Ectodermal cell (in vitro differentiated cells): ENCODE data around the gene CLDN22.

Experiments
- H3K27ac ChIP-seq: 2 replicates; pipeline ENCODE4 v1.7.0; 2013; ENCODE audit warnings: mild to moderate bottlenecking, low read depth, low read length; ENCODE audit not compliant: insufficient read depth, poor library complexity, severe bottlenecking
- H3K27me3 ChIP-seq: 2 replicates; pipeline ENCODE4 v1.7.0; 2013; ENCODE audit warnings: mild to moderate bottlenecking, low read length; ENCODE audit not compliant: insufficient read depth, control insufficient read depth, poor library complexity, severe bottlenecking
- H3K36me3 ChIP-seq: one replicate; pipeline ENCODE4 v1.7.0; 2013; ENCODE audit warnings: low read length; ENCODE audit not compliant: control insufficient read depth, insufficient read depth
- H3K4me1 ChIP-seq: one replicate; pipeline ENCODE4 v1.7.0; 2013; ENCODE audit warnings: low read length; ENCODE audit not compliant: control insufficient read depth, insufficient read depth
- H3K4me3 ChIP-seq: 2 replicates; pipeline ENCODE4 v1.7.0; 2013; ENCODE audit warnings: low read depth, low read length, control low read depth; ENCODE audit not compliant: insufficient read depth
- H3K9me3 ChIP-seq: 2 replicates; pipeline ENCODE4 v1.7.0; 2013; ENCODE audit warnings: mild to moderate bottlenecking, low read length, moderate library complexity; ENCODE audit not compliant: control insufficient read depth
- WGBS, 2 experiments: methylation state at CpG; one replicate each; pipeline ENCODE4 v1.1.7; 2013; ENCODE audit warnings: missing lambda C conversion rate in 2 of 2; 5-methylcytosine and 5-hydroxymethylcytosine counted together

CLDN22 gene

DNA sequence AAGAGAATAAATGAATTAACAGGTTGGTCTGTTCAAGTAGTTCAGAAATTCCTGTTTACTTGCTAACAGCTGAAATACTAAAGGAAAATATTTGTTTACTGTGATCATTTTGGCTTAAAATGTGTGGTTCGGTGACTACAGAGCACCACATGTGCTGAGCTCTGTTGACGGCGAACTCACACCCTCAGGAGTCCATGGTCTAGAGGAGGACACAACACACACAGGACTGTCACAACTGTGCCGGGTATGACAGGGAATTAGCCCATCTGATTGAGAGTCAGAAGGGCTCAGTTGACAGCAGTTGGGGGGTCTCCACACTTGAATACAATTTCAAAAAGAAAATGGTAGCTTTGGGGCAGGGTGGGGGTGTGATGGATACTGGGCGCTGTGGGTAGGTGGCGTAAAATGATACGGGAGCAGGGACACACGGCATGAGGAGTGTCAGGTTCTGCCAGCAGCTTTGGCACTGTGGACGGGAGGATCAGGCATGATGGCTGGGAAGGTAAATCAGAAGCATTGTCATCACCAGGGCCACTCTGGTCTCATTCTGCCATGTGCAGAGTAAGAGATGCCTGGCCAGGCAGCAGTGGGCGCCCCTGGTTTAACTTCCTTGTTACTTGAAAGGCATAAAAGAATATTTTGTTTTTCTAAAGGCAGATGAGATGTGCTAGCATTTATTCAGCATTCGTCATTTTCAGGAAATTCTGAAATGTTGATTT, 33.3 kb downstream of the CLDN22 start:
- H3K36me3 ChIP-seq = peaks cover 28% of the 10 kb centered on the region
- no peaks in the 10 kb centered on the region for H3K27me3 ChIP-seq
- no peak overlapping the region for H3K4me3 ChIP-seq
- no peaks in the 10 kb centered on the region for H3K4me1 ChIP-seq
- 97% methylated on average over 11 of the region's 11 CpGs for WGBS, 2 experiments
- no peaks in the 10 kb centered on the region for H3K9me3 ChIP-seq
- no peak overlapping the region for H3K27ac ChIP-seq

DNA sequence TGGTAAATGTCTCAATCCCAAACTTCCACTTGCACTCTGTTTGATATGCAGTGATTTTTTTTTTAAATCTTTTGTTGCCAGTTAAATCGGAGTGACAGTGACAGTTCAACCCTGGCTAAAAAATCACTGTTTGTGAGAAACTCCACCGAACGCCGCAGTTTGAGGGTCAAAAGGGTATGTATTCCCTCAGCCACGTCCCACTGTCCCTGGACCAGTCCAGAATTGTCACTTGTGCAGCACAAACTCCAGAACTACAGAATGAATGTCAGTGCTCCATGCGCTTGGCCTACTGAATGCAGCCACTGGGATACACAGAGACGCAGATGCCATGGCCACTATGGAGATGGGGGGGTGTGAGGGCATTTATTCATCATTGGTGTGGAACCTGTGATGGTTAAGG, 34.2 kb downstream of the CLDN22 start:
- Histone ChIP-seq H3K4me3 (no peak overlapping the region), H3K36me3 (peaks cover 28% of the 10 kb centered on the region), H3K27ac (no peak overlapping the region), H3K27me3 (no peaks in the 10 kb centered on the region), H3K9me3 (no peaks in the 10 kb centered on the region), H3K4me1 (no peaks in the 10 kb centered on the region)
- WGBS, 2 experiments = 96% methylated on average over 7 of the region's 7 CpGs

DNA sequence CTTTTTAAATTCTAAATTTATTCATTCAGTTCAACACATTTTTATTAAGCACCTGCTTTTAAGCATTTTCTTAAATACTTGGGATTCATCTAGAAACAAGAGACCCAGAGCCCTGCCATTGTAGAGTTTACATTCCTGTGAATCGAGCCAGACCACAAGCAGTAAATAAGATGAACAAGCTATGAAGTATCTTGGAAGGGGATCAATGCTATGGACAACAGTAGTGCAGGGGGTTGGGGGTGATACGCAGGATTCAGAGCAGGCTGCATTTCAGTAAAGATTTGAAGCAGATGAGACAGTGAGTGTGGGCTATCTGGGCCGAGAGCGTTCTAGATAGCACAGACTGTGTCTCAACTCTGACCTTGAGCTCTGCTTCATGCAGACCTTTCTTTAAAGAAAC, 35.1 kb downstream of the CLDN22 start:
- 96 to 99% methylated on average over 4 of the region's 4 CpGs for WGBS, 2 experiments

DNA sequence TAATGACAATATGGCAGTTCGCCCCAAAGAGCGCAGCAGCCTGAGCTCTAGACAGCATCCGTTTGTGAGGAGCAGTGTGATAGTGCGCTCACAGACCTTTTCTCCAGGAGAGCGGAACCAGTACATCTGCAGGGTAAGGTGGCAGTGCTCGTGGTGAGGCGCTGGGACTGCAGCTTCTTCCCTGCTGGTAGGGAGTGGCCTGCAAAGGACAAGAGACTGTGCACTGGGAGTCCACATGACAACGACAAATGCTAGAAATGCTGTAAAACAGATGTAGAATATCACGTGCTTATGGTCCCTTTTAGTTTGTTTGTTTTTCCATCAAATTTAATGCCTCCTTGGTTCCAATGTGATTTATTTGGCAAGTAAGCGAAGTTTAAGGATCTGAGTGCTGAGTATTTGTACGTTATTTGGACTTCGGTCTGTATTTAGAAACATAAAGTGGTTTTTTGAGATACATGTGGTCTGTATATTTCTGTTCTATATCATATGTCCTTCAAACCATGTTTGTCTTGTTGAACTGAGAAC, 35.8 kb downstream of the CLDN22 start:
- Histone ChIP-seq H3K27ac (no peak overlapping the region), H3K9me3 (no peaks in the 10 kb centered on the region), H3K4me1 (no peaks in the 10 kb centered on the region), H3K27me3 (no peaks in the 10 kb centered on the region), H3K4me3 (no peak overlapping the region), H3K36me3 (peaks cover 23% of the 10 kb centered on the region)
- 94 to 95% methylated on average over 12 of the region's 12 CpGs for WGBS, 2 experiments

More for the DNA sequence above, 35.1 kb downstream of the CLDN22 start:
- Histone ChIP-seq H3K4me3 (no peak overlapping the region), H3K36me3 (peaks cover 28% of the 10 kb centered on the region), H3K9me3 (no peaks in the 10 kb centered on the region), H3K4me1 (no peaks in the 10 kb centered on the region), H3K27me3 (no peaks in the 10 kb centered on the region), H3K27ac (no peak overlapping the region)

DNA sequence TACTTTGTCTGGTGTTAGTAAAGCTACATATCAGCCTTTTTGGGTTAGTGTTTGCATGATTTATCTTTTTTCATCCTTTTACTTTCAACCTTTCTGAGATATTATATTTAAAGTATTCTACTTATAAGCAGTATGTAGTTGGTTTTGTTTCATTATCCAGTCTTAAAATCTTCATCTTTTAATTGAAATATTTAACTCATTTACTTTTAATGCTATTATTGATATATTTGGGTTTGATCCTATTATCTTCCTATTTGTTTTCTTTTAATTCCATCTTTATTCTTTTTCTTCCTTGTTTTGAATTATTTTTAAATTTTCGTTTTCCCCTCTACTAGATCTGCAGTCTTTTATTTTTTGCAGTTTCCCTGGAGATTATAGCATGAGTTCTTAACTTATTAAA, 44.0 kb downstream of the CLDN22 start:
- no peak overlapping the region for H3K27ac ChIP-seq

DNA sequence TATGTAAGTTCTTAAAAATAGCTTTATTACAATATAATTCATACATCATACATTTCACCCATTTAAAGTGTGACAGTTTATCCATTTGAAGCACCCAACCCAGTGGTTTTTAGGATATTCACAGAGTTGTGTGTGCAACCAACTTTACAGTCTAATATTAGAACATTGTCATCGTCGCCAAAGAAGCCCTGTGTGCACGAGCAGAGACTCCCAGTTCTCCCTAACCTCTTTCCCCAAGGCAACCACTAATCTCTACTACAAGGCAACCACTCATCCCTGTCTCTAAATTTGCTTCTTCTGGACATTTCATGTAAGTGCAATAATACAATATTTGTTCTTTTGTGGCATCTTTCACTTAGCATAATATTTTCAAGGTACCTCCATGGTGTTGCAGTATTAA, 47.7 kb downstream of the CLDN22 start:
- no peak overlapping the region for H3K4me3 ChIP-seq
- H3K27me3 ChIP-seq = no peaks in the 10 kb centered on the region
- H3K27ac ChIP-seq = no peak overlapping the region
- peaks cover 4% of the 10 kb centered on the region for H3K9me3 ChIP-seq
- no peaks in the 10 kb centered on the region for H3K4me1 ChIP-seq
- WGBS, 2 experiments = 78 to 82% methylated on average over 3 of the region's 3 CpGs
- H3K36me3 ChIP-seq = peaks cover 24% of the 10 kb centered on the region

More for the DNA sequence above, 44.0 kb downstream of the CLDN22 start:
- Histone ChIP-seq H3K9me3 (peaks cover 4% of the 10 kb centered on the region), H3K4me1 (no peaks in the 10 kb centered on the region), H3K36me3 (peaks cover 22% of the 10 kb centered on the region), H3K4me3 (no peak overlapping the region), H3K27me3 (no peaks in the 10 kb centered on the region)
- WGBS, 2 experiments = 20 to 60% methylated on average over 1 of the region's 1 CpG

DNA sequence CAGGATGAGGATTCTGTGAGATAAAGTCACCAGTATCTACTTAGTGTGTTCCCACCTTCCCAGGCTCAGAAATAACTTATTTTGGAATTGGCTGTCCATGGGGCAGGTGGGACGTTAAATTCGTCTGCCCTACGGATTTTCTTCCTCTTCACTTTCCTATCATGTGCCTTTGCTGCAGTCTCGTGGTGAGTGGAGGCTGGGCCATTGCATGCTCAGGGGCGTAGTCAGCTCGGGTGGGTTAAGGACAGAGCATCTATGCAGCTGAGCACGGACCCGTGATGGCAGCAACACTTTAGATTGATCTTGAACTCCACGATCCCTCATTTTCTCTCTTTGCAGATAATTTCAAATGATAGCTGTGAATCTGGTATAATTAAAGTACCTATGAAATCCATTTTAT, 51.5 kb downstream of the CLDN22 start:
- no peaks in the 10 kb centered on the region for H3K4me1 ChIP-seq
- peaks cover 3% of the 10 kb centered on the region for H3K36me3 ChIP-seq
- no peaks in the 10 kb centered on the region for H3K9me3 ChIP-seq
- H3K27me3 ChIP-seq = no peaks in the 10 kb centered on the region
- no peak overlapping the region for H3K27ac ChIP-seq
- 95 to 99% methylated on average over 9 of the region's 9 CpGs for WGBS, 2 experiments
- no peak overlapping the region for H3K4me3 ChIP-seq
